Epidermal melanocyte (primary cell): Measurements from ENCODE around the gene FGF9.

Source experiments
- DNase-seq: peaks from one replicate; pipeline ENCODE4 v3.0.0; 2011; ENCODE audit warnings: low spot score; ENCODE audit not compliant: insufficient read length

The FGF9 gene

GRCh38 chr13:21674490-21675009 lies 3.7 kb downstream of the FGF9 start:
- no peak for DNase-seq

GRCh38 chr13:21675095-21675991 lies 4.5 kb downstream of the FGF9 start:
- no peak for DNase-seq

- DNase-seq, result no peak
Measured at GRCh38 chr13:21676611-21677021, 5.7 kb downstream of the FGF9 start.

- no peak for DNase-seq
Measured at GRCh38 chr13:21677075-21677623, 6.3 kb downstream of the FGF9 start.

- DNase-seq, result no peak
Measured at GRCh38 chr13:21683034-21683733, 12.3 kb downstream of the FGF9 start.

GRCh38 chr13:21684576-21684975 lies 13.7 kb downstream of the FGF9 start:
- no peak for DNase-seq

- no peak for DNase-seq
Measured at GRCh38 chr13:21685485-21686064, 14.7 kb downstream of the FGF9 start.

- DNase-seq, result no peak
Measured at GRCh38 chr13:21686751-21687391, 16.0 kb downstream of the FGF9 start.

- DNase-seq, result no peak
Measured at GRCh38 chr13:21688056-21688455, 17.2 kb downstream of the FGF9 start.

GRCh38 chr13:21689097-21689496 lies 18.2 kb downstream of the FGF9 start:
- DNase-seq, result no peak

- no peak for DNase-seq
Measured at GRCh38 chr13:21690955-21691354, 20.1 kb downstream of the FGF9 start.

GRCh38 chr13:21691500-21691899 lies 20.6 kb downstream of the FGF9 start:
- DNase-seq, result no peak

GRCh38 chr13:21691928-21692327 lies 21.1 kb downstream of the FGF9 start:
- no peak for DNase-seq

GRCh38 chr13:21694831-21695230 lies 24.0 kb downstream of the FGF9 start:
- no peak for DNase-seq

GRCh38 chr13:21695546-21695945 lies 24.7 kb downstream of the FGF9 start:
- DNase-seq, result no peak

- no peak for DNase-seq
Measured at GRCh38 chr13:21696865-21697448, 26.1 kb downstream of the FGF9 start.

GRCh38 chr13:21698817-21699679 lies 28.2 kb downstream of the FGF9 start:
- DNase-seq, result no peak

- DNase-seq, result no peak
Measured at GRCh38 chr13:21701460-21701859, 30.6 kb downstream of the FGF9 start.

- no peak for DNase-seq
Measured at GRCh38 chr13:21703846-21704245, 33.0 kb downstream of the FGF9 start.

GRCh38 chr13:21707586-21707985 lies 36.7 kb downstream of the FGF9 start:
- DNase-seq, result no peak
